Measurements from ENCODE around the gene FRMD8.

The FRMD8 gene

DNA sequence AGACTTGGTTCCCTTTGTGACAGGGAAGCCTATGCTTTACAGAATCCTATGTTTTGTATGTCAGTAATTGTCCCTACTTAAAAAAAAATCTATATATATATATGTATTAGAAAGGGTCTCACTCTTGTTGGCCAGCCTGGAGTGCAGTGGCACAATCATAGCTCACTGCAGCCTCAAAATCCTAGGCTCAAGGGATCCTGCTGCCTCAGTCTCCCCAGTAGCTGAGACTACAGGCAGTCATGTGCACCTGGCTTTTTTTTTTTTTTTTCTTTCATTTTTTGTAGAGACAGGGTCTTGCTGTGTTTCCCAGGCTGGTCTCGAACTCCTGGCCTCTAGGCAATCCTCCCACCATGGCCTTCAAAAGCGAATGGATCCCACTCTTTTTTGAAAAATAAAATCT is 34.1 kb downstream of the FRMD8 start:
- DNase-seq (ENCODE audit: low read depth): no peak
- H3K4me3 ChIP-seq (ENCODE audit: low read depth, low read length): peak overlapping the region; percentile 96
- no peak for TF ChIP-seq CTCF (IDR thresholded peaks at IDR 0.05; ENCODE audit: low read depth, low read length, missing control alignments)
- in situ Hi-C loops (cut with HindIII; ENCODE audit: low sequenced_read_pairs): loop anchor here (5.0 kb wide), 1 partner anchor 77 kb away; the partner anchor contains the start of gene MALAT1

- H3K4me3 ChIP-seq (ENCODE audit: low read depth, low read length): peak overlapping the region; percentile 96
- DNase-seq (ENCODE audit: low read depth): peak; percentile 89
- no peak for TF ChIP-seq CTCF (IDR thresholded peaks at IDR 0.05; ENCODE audit: low read depth, low read length, missing control alignments)
- in situ Hi-C loops (cut with HindIII; ENCODE audit: low sequenced_read_pairs): loop anchor here (5.0 kb wide), 1 partner anchor 76 kb away; the partner anchor contains the start of gene MALAT1
Observed at GRCh38 chr11:65420979-65421793, 34.7 kb downstream of the FRMD8 start.

- peak; percentile 94 for DNase-seq (ENCODE audit: low read depth)
- in situ Hi-C loops (cut with HindIII; ENCODE audit: low sequenced_read_pairs): loop anchor here (5.0 kb wide), 1 partner anchor 75 kb away; the partner anchor contains the start of gene MALAT1
- H3K4me3 ChIP-seq (ENCODE audit: low read depth, low read length): peak overlapping the region; percentile 96
- TF ChIP-seq CTCF (IDR thresholded peaks at IDR 0.05; ENCODE audit: low read depth, low read length, missing control alignments): no peak
Observed at GRCh38 chr11:65421794-65422632, 35.6 kb downstream of the FRMD8 start.

GRCh38 chr11:65422633-65423515 is 36.4 kb downstream of the FRMD8 start, which contains the start of gene NEAT1:
NEAT1 (plus strand) TSS chr11:65422798.
- H3K4me3 ChIP-seq (ENCODE audit: low read depth, low read length): peak within 1 kb of the TSS; percentile 96
- peak; percentile 88 for DNase-seq (ENCODE audit: low read depth)
- in situ Hi-C loops (cut with HindIII; ENCODE audit: low sequenced_read_pairs): loop anchor here (5.0 kb wide), 1 partner anchor 74 kb away; the partner anchor contains the start of gene MALAT1
- no peak for TF ChIP-seq CTCF (IDR thresholded peaks at IDR 0.05; ENCODE audit: low read depth, low read length, missing control alignments)

DNA sequence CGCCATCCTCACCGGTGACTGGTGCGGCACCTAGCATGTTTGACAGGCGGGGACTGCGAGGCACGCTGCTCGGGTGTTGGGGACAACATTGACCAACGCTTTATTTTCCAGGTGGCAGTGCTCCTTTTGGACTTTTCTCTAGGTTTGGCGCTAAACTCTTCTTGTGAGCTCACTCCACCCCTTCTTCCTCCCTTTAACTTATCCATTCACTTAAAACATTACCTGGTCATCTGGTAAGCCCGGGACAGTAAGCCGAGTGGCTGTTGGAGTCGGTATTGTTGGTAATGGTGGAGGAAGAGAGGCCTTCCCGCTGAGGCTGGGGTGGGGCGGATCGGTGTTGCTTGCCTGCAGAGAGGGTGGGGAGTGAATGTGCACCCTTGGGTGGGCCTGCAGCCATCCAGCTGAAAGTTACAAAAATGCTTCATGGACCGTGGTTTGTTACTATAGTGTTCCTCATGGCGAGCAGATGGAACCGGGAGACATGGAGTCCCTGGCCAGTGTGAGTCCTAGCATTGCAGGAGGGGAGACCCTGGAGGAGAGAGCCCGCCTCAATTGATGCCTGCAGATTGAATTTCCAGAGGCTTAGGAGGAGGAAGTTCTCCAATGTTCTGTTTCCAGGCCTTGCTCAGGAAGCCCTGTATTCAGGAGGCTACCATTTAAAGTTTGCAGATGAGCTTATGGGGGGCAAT is 37.2 kb downstream of the FRMD8 start:
- DNase-seq (ENCODE audit: low read depth): no peak
- TF ChIP-seq CTCF (IDR thresholded peaks at IDR 0.05; ENCODE audit: low read depth, low read length, missing control alignments): no peak
- in situ Hi-C loops (cut with HindIII; ENCODE audit: low sequenced_read_pairs): loop anchor here (5.0 kb wide), 1 partner anchor 74 kb away; the partner anchor contains the start of gene MALAT1
- peak overlapping the region; percentile 96 for H3K4me3 ChIP-seq (ENCODE audit: low read depth, low read length)
